Body of pancreas (tissue), 4 donors: Measurements from ENCODE around the gene NPIPB2. TPM values are rescaled to one million over a fixed set of nuclear protein-coding genes. Genes with fewer than 3 reads are reported as not detected.
"Not testable (repeated sequence)": the region's sequence is repeated elsewhere in the genome, so short reads cannot be mapped to it uniquely, and the experiment has no call there.

Source experiments
- ATAC-seq: fragments of 150-250 bp; one replicate; pipeline ENCODE4 v1.9.1; 2016
- DNase-seq, 4 donors: peaks; one replicate each; pipeline ENCODE4 v3.0.0-alpha.2; 2019
- H3K27ac ChIP-seq, 4 donors: fragments of 200-600 bp; sonication (generic); 1 replicate in 3 of 4; 2 replicates in 1 of 4; pipeline versions ENCODE4 v1.5.1 to v1.6.1; 2016 to 2019; ENCODE audit warnings: mild to moderate bottlenecking in 1 of 4, mixed read lengths in 1 of 4, moderate library complexity in 1 of 4
- H3K27me3 ChIP-seq, 2 donors: fragments of 200-600 bp; sonication (generic); one replicate each; pipeline ENCODE4 v1.6.0; 2016; ENCODE audit warnings: mild to moderate bottlenecking in 1 of 2
- H3K36me3 ChIP-seq, 2 donors: fragments of 200-600 bp; sonication (generic); replicated peaks in 1 of 2; 2 replicates each; pipeline ENCODE4 v1.5.1; 2016; ENCODE audit warnings: low read depth in 2 of 2; ENCODE audit not compliant: insufficient read depth in 1 of 2
- H3K4me1 ChIP-seq: fragments of 200-600 bp; sonication (generic); one replicate; pipeline ENCODE4 v1.6.0; 2016
- H3K4me3 ChIP-seq, 2 donors: fragments of 200-600 bp; sonication (generic); 1 replicate in 1 of 2; 2 replicates in 1 of 2; pipeline ENCODE4 v1.5.1; 2016 to 2019
- H3K9me3 ChIP-seq, 3 donors: fragments of 200-600 bp; sonication (generic); 1 replicate in 2 of 3; 2 replicates in 1 of 3; pipeline ENCODE4 v1.5.1; 2016
- CTCF ChIP-seq, 7 experiments: fragments of 450-650 bp in 4 of 7; fragments of 200-600 bp in 3 of 7; sonication (generic) in 3 of 7; IDR thresholded peaks; one replicate each; pipeline ENCODE4 v1.5.1; 2016 to 2019; ENCODE audit warnings: antibody characterized with exemption in 7 of 7
- POLR2A ChIP-seq, 3 donors: fragments of 450-650 bp; IDR thresholded peaks; one replicate each; pipeline ENCODE4 v1.6.1; 2016; ENCODE audit warnings: antibody characterized with exemption in 3 of 3, mild to moderate bottlenecking in 2 of 3
- WGBS, 2 donors: methylation state at CpG; one replicate each; pipeline ENCODE4 v1.1.5; 2017; 5-methylcytosine and 5-hydroxymethylcytosine counted together
- intact Hi-C: fragments of 100-400 bp; cut with DNase I; formaldehyde crosslinking; loops from one replicate; pipeline ENCODE4 v1.15.1; 2023
- total RNA-seq, 2 donors: library from RNA; depleted of rRNA; stranded (reverse); fragments of >200 nt; gene quantifications; one replicate each; pipeline ENCODE4 v1.1.0, GENCODE V29; 2016

The NPIPB2 gene
- total RNA-seq, 2 donors from 2014 or later: 1.8 to 2.3 TPM

- intact Hi-C loops: no loop called here
These were observed 25.5 kb upstream of the NPIPB2 start for GRCh38 chr16:11967195-11967911.

GRCh38 chr16:11966173-11966572 is 24.3 kb upstream of the NPIPB2 start:
- Histone ChIP-seq H3K36me3 (no peaks in the 10 kb centered on the region), H3K27ac (no peak overlapping the region), H3K4me3 (no peak overlapping the region), H3K4me1 (no peaks in the 10 kb centered on the region), H3K27me3 (no peaks in the 10 kb centered on the region), H3K9me3 (no peaks in the 10 kb centered on the region)
- WGBS, 2 donors: 68 to 76% methylated on average over 7 of the region's 7 CpGs
- TF ChIP-seq POLR2A (IDR thresholded peaks at IDR 0.05): no peak
- no peak for TF ChIP-seq CTCF (IDR thresholded peaks at IDR 0.05)
- intact Hi-C loops: no loop called here
- ATAC-seq (no peak), DNase-seq (no peak)

More at GRCh38 chr16:11967195-11967911, 25.5 kb upstream of the NPIPB2 start:
- Histone ChIP-seq H3K36me3 (no peaks in the 10 kb centered on the region), H3K27ac (no peak overlapping the region), H3K4me1 (no peaks in the 10 kb centered on the region), H3K27me3 (no peaks in the 10 kb centered on the region), H3K4me3 (no peak overlapping the region), H3K9me3 (no peaks in the 10 kb centered on the region)
- ATAC-seq (no peak), DNase-seq (no peak)
- WGBS, 2 donors: 32 to 34% methylated on average over 17 of the region's 17 CpGs
- TF ChIP-seq POLR2A (IDR thresholded peaks at IDR 0.05) (no peak), CTCF (IDR thresholded peaks at IDR 0.05) (no peak)

- H3K27ac ChIP-seq: no peak within 1 kb of the TSS
- intact Hi-C loops: no loop called here
- no peaks in the 10 kb centered on the region for H3K9me3 ChIP-seq
- TF ChIP-seq CTCF (IDR thresholded peaks at IDR 0.05): no peak
- no peak for TF ChIP-seq POLR2A (IDR thresholded peaks at IDR 0.05)
- 65 to 66% methylated on average over 9 of the region's 9 CpGs for whole genome bisulfite sequencing, 2 donors
- DNase-seq (no peak), ATAC-seq (no peak)
- H3K4me3 ChIP-seq: no peak within 1 kb of the TSS
- no peaks in the 10 kb centered on the region for H3K36me3 ChIP-seq
- no peaks in the 10 kb centered on the region for H3K27me3 ChIP-seq
- H3K4me1 ChIP-seq: no peaks in the 10 kb centered on the region
These were observed 23.1 kb upstream of the NPIPB2 start, which contains the start of gene TNFRSF17 for GRCh38 chr16:11964761-11965551. Gene TNFRSF17, plus strand, starts transcription at chr16:11965210. Its CDS starts 115 bp downstream, at chr16:11965325.

DNA sequence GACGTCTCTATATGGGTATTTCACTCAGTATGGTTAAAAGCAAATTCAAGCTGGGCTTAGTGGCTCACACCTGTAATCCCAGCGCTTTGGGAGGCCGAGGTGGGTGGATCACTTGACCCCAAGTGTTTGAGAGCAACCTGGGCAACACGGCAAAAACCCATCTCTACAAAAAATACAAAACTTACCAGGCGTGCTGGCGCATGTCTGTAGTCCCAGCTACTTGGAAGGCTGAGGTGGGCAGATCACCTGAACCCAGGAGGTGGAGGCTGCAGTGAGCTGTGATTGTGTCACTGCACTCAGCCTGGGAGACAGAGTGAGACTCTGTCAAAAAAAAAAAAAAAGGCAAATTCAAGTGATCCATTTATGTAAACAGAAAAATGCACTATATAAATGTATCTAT is 21.9 kb upstream of the NPIPB2 start:
- 70 to 83% methylated on average over 5 to 6 of the region's 6 CpGs for WGBS, 2 donors
- ATAC-seq (no peak), DNase-seq (no peak)
- H3K27ac ChIP-seq: no peak overlapping the region
- H3K9me3 ChIP-seq: no peaks in the 10 kb centered on the region
- intact Hi-C loops: no loop called here
- no peaks in the 10 kb centered on the region for H3K36me3 ChIP-seq
- H3K27me3 ChIP-seq: no peaks in the 10 kb centered on the region
- no peaks in the 10 kb centered on the region for H3K4me1 ChIP-seq
- TF ChIP-seq CTCF (IDR thresholded peaks at IDR 0.05) (no peak), POLR2A (IDR thresholded peaks at IDR 0.05) (no peak)
- H3K4me3 ChIP-seq: no peak overlapping the region

GRCh38 chr16:11962978-11963377 is 21.1 kb upstream of the NPIPB2 start:
- H3K4me3 ChIP-seq, DNase-seq, H3K27me3 ChIP-seq, H3K27ac ChIP-seq, H3K36me3 ChIP-seq, H3K9me3 ChIP-seq, intact Hi-C loops, ATAC-seq, H3K4me1 ChIP-seq: not testable (repeated sequence)
- WGBS, 2 donors: 84 to 92% methylated on average over 11 of the region's 11 CpGs

GRCh38 chr16:11962457-11962856 is 20.6 kb upstream of the NPIPB2 start:
- H3K27ac ChIP-seq, H3K4me3 ChIP-seq, DNase-seq, ATAC-seq, H3K9me3 ChIP-seq, intact Hi-C loops, H3K36me3 ChIP-seq, H3K27me3 ChIP-seq, H3K4me1 ChIP-seq: not testable (repeated sequence)
- WGBS, 2 donors: 81 to 86% methylated on average over 5 of the region's 5 CpGs
